GM21515 (cell line): ENCODE results near the gene PCID2.
A peak's percentile ranks its signal among the peaks of the same experiment; 100 is the strongest.
"Not testable (repeated sequence)": the region's sequence is repeated elsewhere in the genome, so short reads cannot be mapped to it uniquely, and the experiment has no call there.

ENCODE experiments used
- ATAC-seq: cut with Tn5 transposase; IDR thresholded peaks from one replicate; pipeline ENCODE4 v1.9.1; 2021; ENCODE audit not compliant: unreplicated experiment

The PCID2 gene

DNA sequence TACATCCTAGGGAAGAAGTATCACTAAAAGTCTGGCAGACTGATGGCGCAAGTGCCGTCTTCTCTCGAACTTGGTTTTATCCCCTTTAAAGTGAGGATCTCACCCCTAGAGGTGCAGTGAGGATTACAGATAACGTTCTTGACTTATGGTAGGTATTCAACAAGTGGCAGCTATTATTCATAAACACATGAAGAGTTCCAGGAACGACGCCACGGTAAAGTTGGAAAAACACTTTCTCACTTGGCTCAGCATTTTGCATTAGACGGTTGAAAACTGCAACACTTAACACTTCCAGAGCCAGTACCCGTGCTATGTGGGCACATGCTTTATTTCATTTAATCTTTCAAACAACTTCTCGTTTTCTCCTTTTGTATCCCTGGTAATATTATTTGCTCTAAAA, 41.3 kb downstream of the PCID2 start:
- no peak for ATAC-seq

DNA sequence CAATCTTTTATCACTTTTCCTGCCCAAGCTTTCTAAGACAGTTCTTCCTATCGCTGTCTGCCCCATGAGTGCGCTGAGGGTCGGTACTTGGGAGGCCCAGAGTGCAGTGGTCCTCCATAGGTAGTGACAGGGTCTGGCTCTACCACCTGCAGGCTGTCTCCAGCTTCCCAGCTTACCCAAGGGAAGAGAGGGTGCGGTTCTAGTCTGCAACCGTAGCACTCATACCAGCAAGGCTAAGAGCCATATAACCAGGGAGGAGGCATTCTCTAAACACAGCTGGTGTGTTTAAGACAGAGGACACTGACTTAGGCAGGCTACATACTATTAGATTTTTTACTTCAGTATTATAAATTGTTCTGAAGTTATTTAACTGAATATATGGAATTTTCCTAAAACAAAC, 41.8 kb downstream of the PCID2 start:
- no peak for ATAC-seq

DNA sequence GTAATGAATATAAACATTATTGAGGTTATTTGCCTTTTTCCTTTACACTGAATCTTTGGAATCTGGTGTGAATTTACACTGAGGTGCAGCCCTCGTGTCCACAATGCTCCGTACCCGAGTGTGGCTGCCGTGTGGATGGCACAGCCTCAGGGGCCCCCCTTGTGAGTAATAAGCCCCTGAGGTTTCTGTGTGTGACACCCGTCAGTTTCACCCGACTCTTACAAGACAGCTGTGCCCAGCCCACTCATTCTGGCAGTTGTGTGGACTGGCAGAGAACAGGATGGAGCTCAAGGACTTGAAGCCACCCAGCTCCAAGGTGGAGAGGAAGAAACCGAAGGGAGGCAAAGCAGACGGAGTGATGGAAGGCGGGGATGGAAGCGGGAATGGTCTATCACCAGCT, 42.2 kb downstream of the PCID2 start:
- ATAC-seq = no peak

- ATAC-seq = no peak
Observed at GRCh38 chr13:113164492-113164891, 44.0 kb downstream of the PCID2 start.

DNA sequence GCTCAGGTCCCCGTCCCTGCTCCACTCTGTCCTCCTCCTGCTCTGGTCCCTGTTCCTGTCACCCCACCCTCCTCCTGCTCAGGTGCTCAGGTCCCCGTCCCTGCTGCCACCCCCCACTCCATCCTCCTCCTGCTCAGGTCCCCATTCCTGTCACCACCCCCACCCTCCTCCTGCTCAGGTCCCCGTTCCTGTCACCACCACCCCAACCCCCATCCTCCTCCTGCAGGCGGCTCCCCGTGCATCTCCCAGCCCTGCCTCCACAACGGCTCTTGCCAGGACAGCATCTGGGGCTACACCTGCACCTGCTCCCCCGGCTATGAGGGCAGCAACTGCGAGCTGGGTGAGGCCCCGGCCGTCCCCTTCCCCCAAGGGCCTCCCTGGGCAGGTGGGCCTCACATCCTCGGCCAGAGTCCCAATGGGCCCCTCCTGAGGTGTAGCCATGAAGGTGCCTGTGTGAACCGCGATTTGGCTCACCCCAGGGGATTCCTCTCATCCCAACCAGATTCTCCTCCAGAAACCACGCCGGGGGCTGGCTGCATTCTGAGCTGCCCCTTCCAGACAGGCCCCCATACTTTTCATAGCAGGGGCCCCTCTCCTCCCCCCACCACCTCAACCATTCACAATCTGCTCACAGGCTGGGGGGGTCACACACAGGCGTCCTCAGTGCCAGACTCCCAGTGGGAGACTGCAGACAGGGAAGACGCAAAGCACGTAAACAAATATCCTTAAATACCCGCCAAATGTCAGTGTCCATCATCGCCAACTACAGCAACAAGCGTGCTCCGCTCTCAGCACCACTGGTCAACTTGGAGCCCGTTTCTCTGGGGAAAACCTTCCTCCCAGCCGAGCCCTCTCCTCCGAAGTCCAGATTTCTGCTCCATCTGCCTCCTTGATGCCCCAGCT, 45.4 kb downstream of the PCID2 start:
- no peak for ATAC-seq

GRCh38 chr13:113161975-113162374, 46.5 kb downstream of the PCID2 start:
- ATAC-seq = not testable (repeated sequence)

DNA sequence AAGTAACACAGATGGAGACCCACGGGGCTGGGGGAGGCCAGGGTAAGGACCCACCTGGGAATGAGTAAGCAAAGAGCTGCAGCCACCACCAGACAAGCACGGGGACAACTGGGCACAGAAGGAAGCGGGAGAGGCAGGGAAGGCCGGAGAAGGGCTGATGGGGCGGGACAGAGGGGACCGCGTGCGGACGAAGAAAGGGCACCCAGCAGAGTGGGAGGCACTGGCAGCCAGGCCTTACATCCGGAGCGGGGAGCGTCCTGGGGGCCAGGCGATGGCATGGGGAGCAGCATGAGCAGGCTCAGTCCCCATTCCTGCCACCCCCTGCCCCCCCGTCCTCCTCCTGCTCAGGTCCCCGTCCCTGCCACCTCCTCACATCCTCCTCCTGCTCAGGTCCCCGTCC, 47.0 kb downstream of the PCID2 start:
- ATAC-seq = no peak

GRCh38 chr13:113160983-113161382, 47.5 kb downstream of the PCID2 start:
- no peak for ATAC-seq

DNA sequence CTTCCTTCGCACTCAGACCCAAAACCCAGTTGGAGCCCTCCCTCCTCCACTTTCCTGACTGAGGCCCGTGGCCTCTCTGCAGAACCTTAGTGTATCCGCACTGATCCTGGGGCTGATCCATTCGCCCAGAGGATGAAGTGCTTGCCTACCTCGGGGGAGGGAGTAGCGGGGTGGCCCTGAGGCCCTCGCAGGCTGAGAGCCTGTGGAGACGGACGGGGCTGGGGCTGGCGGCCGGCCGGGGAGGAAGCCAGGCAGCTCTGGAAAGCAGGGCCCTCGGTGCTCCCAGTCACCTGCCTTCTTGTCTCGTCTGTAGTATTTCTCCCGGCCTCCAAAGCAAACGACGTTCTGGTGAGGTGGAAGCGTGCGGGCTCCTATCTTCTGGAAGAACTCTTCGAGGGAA, 48.8 kb downstream of the PCID2 start:
- ATAC-seq = no peak

GRCh38 chr13:113158946-113159345, 49.5 kb downstream of the PCID2 start:
- no peak for ATAC-seq

- ATAC-seq = no peak
Observed at GRCh38 chr13:113157929-113158747, 50.3 kb downstream of the PCID2 start, which contains the start of gene PROZ. PROZ (plus strand) TSS chr13:113158648; CDS start chr13:113158661, 13 bp downstream.

DNA sequence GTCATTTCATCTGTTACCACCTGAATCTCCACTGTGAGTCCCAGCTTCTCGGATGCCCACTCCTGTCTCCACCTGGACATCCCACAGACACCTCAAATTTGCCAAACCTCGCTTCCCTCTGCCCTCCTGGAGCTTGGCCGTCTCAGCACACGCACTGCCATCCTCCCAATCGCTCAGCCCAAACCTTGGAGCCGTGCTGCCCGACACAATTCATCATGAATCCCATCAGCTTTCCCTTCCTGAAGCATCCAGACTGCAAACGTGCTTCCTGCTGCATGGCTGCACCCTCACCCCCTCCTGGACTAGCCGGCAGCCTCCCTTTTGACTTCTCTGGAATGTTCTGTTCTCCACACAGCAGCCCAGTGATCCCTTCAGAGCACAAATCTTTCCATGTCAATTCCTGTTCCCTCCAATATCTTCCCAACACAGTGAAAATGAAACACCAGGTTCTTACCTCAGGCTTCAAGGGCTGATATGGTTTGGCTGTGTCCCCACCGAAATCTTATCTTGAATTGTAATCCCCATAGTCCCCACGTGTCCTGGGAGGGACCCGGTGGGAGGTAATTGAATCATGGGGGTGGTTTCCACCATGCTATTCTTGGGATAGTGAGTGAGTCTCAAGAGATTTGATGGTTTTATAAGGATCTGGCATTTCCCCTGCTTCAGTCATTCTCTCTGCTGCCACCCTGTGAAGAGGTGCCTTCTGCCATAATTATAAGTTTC, 51.1 kb downstream of the PCID2 start:
- no peak for ATAC-seq

- ATAC-seq = no peak
Observed at GRCh38 chr13:113155982-113156655, 52.4 kb downstream of the PCID2 start.

- ATAC-seq = no peak
Observed at GRCh38 chr13:113155201-113155600, 53.3 kb downstream of the PCID2 start.

DNA sequence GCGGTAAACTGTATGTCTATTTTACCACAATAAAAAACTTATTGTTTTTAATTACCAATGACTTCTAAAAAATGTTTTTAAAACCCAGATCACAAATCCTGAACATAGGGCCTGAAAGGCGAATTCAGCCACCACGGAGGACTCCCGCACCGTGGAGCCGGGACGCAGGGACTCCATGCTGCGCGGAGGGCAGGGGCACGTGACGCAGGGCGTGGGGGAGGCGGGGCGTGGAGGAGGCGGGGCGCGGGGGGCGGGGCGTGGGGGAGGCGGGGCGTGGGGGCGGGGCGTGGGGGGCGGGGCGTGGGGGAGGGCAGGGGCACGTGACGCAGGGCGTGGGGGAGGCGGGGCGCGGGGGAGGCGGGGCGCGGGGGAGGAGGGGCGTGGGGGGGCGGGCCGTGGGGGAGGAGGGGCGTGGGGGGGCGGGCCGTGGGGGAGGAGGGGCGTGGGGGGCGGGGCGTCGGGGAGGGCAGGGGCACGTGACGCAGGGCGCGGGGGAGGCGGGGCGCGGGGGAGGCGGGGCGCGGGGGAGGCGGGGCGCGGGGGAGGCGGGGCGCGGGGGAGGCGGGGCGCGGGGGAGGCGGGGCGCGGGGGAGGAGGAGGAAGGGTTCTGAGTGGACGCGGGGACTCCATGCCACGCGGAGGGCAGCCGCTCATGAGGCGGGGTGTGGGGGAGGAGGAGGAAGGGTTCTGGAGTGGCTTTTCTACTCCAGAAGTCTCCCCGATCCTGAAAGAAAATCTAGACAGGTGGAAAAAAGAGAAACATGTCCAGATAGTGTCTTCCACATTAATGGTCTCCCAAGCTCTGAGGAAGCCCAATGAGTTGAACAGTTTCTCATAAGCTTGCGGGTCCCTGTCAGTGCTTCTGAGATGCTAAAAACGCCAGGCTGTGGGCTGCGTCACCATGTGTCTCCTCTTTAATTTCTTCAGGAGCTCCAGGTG, 54.4 kb downstream of the PCID2 start:
- ATAC-seq = peak; percentile 52

DNA sequence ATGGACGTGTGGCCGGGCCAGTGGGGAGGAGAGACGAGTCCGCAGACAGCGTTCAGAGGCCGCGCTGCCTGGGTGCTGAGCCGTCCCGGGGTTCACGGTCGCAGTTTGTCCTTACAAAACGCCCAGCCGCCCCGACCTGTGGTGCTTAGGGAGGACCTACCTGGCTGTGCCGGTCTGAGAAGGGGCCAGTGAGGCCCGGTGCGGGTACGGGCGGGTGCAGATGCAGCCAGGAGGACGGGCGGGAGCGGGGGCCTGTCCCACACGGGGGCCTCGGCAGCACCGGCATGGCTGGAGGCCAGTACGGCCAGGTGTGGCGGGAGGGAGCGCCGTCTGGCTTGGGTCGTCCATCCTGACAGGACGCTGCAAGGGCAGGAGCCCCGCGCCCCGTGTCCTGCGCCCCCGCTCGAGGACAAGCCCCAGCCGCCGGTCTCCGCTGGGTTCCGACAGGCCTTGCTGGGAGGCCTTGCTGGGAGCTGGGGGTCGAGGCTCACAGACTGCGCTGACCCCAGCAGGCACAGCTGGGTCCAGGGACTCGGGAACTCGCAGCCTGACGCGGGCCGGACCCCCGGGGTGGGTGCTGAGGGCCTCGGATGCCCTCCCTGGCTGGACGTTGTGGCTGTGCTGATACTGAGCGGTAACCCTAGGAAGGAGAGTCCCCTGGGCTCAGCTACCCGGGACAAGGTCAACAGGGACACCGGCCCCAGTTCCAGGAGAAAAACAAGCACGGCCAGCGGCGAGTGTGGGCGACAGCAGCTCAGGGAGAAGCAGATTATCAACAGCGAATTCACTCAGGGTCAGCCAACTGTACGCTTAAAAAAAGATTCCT, 55.3 kb downstream of the PCID2 start:
- peak; percentile 10 for ATAC-seq

DNA sequence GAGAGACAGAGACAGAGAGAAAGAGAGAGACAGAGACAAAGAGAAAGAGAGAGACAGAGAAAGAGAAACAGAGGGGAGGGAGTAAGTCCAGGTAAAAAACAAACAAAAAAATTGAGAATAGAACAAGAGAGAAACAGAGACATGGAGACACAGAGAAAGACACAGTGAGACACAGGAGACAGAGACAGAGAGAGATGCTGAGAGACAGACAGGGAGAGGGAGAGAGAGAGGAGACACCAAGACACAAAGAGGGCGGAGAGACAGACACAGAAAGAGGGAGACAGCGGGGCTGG, 55.8 kb downstream of the PCID2 start:
- peak; percentile 3 for ATAC-seq

- no peak for ATAC-seq
Observed at GRCh38 chr13:113151745-113152690, 56.5 kb downstream of the PCID2 start.
